GM12875 (cell line): ENCODE data around the gene GNAT2.

Experiments used
- H3K4me3 ChIP-seq: one replicate; pipeline ENCODE4 v1.5.1; 2011; ENCODE audit warnings: low read depth, low read length, control low read depth
- CTCF ChIP-seq: IDR thresholded peaks from 2 replicates; pipeline ENCODE4 v1.5.1; 2011; ENCODE audit warnings: low read depth, mild to moderate bottlenecking, control low read depth, inconsistent platforms, low read length, moderate library complexity, borderline replicate concordance; ENCODE audit not compliant: insufficient read depth

The GNAT2 gene

GRCh38 chr1:109621379-109622136 is 2.1 kb upstream of the GNAT2 start:
- TF ChIP-seq CTCF = no peak
- peak overlapping the region; percentile 80 for H3K4me3 ChIP-seq

GRCh38 chr1:109620841-109621286 is 1.4 kb upstream of the GNAT2 start:
- no peak for TF ChIP-seq CTCF

GRCh38 chr1:109620401-109620791 is 980 bp upstream of the GNAT2 start:
- H3K4me3 ChIP-seq = peak overlapping the region; percentile 80
- no peak for TF ChIP-seq CTCF

More at GRCh38 chr1:109620841-109621286, 1.4 kb upstream of the GNAT2 start:
- peak overlapping the region; percentile 80 for H3K4me3 ChIP-seq

GRCh38 chr1:109618661-109619575 is 498 bp downstream of the GNAT2 start:
- TF ChIP-seq CTCF = no peak
- peak overlapping the region; percentile 80 for H3K4me3 ChIP-seq

GRCh38 chr1:109617291-109617801 is 2.1 kb downstream of the GNAT2 start:
- no peak for TF ChIP-seq CTCF
- H3K4me3 ChIP-seq = no peak overlapping the region

GRCh38 chr1:109616391-109616790 is 3.0 kb downstream of the GNAT2 start:
- H3K4me3 ChIP-seq = no peak overlapping the region
- TF ChIP-seq CTCF = no peak
